ENCODE results near the gene SLX4IP.

Gene SLX4IP

DNA sequence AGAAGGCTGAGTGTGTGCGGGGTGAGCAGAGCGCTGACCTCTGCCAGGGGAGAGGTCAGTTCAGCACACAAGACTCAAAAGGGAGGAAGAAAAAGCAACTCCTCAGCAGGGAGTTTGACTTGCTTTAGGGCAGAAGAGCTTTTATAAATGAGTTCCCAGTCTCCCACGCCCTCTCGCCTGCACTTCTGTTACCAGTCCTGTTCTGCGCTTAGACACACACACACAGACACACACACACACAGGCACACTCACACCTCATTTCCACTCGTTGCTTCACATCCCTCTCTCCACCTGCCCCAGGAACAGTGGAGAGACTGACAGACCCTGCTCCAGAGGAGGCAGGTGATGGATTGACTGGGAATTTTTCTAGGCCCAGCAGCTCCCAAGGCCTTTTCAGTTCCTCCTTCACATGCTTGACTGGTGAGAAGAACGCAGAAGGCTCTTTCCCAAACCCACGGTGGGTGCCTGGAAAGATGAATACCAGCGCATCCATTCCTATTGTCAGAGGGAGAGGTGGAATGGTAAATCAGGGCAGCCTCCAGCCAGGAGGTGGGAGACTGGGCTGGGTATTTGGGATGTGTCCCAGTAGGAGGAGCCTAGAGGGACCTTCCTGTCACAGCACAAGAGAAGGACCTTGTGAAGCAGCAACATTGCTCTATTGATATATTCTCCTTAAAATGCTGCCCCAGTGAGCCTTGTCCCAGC is 195.0 kb downstream of the SLX4IP start:
- TF ChIP-seq, protein P1, sequence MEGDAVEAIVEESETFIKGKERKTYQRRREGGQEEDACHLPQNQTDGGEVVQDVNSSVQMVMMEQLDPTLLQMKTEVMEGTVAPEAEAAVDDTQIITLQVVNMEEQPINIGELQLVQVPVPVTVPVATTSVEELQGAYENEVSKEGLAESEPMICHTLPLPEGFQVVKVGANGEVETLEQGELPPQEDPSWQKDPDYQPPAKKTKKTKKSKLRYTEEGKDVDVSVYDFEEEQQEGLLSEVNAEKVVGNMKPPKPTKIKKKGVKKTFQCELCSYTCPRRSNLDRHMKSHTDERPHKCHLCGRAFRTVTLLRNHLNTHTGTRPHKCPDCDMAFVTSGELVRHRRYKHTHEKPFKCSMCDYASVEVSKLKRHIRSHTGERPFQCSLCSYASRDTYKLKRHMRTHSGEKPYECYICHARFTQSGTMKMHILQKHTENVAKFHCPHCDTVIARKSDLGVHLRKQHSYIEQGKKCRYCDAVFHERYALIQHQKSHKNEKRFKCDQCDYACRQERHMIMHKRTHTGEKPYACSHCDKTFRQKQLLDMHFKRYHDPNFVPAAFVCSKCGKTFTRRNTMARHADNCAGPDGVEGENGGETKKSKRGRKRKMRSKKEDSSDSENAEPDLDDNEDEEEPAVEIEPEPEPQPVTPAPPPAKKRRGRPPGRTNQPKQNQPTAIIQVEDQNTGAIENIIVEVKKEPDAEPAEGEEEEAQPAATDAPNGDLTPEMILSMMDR (IDR thresholded peaks at IDR 0.05; ENCODE audit: borderline replicate concordance, control extremely low read depth, extremely low read depth, insufficient read depth, missing control alignments), result no peak
- in situ Hi-C loops (cut with MboI; ENCODE audit: low sequenced_read_pairs, unreplicated experiment), result no loop called here
- DNase-seq (ENCODE audit: low spot score), result no peak

DNA sequence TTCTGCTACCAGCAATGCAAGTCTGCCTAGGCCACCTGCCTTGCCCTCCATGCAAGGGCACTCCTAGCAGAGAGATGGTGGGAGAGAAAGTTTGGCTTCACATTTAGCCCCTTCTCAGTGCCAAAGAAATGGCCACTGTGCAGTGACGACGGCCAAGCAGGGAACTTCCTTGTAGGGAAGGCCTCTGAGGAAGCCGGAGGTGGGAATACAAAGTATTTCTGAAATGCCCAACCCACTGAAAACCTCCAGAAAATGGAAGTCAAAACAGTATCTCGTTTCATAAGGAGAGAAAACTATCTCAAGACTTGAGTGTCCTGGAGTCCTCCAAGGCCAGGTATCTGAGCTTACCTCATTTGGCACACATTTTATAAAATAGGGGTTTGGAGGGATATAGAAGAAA is 196.0 kb downstream of the SLX4IP start:
- in situ Hi-C loops (cut with MboI; ENCODE audit: low sequenced_read_pairs, unreplicated experiment), result no loop called here
- DNase-seq (ENCODE audit: low spot score), result no peak
- TF ChIP-seq, protein P1 (IDR thresholded peaks at IDR 0.05; ENCODE audit: borderline replicate concordance, control extremely low read depth, extremely low read depth, insufficient read depth, missing control alignments), result no peak

DNA sequence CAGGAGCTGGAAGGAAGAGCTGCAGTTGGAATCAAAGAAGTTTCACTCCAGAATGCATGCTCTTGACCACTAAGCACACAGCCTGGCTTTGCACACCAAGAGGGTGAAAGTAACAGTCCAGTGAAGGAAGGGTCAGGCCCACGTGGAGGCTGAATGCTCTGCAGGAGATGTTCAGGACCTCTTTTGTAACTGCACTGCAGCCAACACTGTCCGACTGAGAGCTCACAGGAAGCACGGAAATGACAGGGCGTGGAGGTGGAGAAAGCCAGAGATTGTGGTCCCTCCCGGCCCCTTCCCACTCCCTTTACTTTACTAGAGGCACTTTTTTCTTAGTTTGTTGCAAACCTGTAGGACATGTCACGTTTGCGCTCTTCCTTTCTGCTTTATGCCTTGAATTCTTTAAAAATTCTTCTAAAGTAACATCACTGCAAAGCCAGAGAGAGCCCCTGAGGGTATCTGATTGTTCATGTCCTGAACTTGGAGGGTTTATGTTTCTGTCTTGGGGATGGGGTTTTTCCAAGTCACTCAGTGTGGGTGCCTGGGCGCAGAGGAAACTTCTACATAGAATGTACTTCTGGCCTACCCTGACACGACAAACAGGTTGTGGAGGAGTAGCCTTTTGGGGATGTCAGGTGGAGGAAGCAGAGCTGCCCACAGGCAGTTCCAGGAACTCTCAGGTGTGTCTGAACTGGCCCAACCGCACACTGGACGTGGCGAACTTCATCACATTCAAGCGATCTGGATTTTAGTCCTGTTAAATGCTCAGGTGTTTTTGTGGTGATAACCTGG is 197.8 kb downstream of the SLX4IP start:
- in situ Hi-C loops (cut with MboI; ENCODE audit: low sequenced_read_pairs, unreplicated experiment), result no loop called here
- no peak for DNase-seq (ENCODE audit: low spot score)
- TF ChIP-seq, protein P1 (IDR thresholded peaks at IDR 0.05; ENCODE audit: borderline replicate concordance, control extremely low read depth, extremely low read depth, insufficient read depth, missing control alignments), result no peak

DNA sequence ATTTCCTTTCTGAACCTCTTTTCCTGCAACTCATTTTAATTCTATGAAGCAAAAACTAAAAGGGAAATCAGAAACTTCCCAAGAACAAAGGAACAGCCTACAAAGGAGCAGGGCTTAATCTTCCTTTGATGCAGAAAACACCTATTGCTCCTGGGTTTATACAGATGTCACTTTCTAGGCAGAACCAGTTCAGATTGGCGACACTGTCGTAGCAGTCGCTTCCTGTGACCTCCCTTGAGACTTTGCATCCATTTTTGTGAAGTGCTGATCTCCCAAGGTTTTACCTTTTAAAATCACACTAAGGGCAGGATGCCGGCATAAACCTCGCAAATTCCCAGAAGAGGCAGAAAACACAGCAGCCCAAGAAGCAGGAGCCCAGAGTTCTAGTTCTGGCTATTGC is 198.6 kb downstream of the SLX4IP start:
- TF ChIP-seq, protein P1 (IDR thresholded peaks at IDR 0.05; ENCODE audit: borderline replicate concordance, control extremely low read depth, extremely low read depth, insufficient read depth, missing control alignments), result no peak
- in situ Hi-C loops (cut with MboI; ENCODE audit: low sequenced_read_pairs, unreplicated experiment), result no loop called here
- DNase-seq (ENCODE audit: low spot score), result no peak

DNA sequence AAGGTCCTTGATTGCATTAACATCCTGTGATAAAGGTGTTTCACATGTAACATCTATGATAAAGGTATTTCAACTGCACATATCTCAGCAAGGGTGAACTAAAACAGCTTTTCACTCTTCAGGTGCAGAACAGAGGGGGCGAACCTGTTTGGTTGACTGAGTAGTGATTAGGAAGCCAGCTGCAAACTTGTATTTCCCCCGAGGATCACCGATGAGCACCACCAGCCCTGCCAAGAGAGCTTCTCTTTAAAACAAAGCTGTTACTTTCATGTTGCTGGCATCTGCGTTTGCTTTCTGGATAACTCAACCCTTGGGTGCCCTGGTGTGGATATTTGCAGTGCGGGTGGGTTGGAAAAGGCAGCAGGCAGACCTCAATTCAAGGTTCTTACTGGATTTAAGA is 199.1 kb downstream of the SLX4IP start:
- in situ Hi-C loops (cut with MboI; ENCODE audit: low sequenced_read_pairs, unreplicated experiment), result no loop called here
- DNase-seq (ENCODE audit: low spot score), result no peak
- TF ChIP-seq, protein P1 (IDR thresholded peaks at IDR 0.05; ENCODE audit: borderline replicate concordance, control extremely low read depth, extremely low read depth, insufficient read depth, missing control alignments), result no peak

DNA sequence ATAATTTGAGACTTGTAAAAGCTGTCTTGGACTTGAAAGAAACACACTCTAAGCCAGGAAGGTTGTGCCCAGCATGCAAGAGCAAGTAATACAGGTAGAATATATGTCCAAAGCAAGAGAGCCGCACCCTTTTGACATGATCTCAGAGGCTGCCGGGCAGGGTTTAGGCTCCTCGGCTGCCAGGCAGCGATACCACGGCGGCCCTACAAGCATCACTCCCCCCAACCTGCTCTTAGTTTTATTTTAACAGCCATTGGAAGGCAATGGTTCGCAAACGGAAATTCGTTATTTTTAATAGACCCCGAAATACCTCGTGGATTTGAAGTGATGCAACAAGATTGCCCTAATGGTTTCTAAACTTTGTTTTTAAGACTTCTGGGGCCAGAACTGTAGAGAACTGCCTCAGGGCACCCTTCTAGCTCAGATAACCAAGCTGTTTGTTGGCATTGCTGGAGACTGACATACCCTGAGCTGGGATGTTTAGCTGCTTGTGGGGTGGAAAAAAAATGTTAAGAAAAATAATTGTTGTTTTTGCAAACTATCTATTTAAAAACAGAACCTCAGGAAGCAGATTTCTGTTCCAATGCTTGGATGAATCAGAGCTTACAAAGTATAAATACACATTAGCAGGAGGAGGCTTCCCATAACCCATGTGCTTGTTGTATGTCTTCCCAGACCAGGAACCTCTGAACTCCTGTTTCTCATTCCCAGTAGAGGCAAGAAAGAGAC is 199.7 kb downstream of the SLX4IP start:
- in situ Hi-C loops (cut with MboI; ENCODE audit: low sequenced_read_pairs, unreplicated experiment), result no loop called here
- DNase-seq (ENCODE audit: low spot score), result no peak
- TF ChIP-seq, protein P1 (IDR thresholded peaks at IDR 0.05; ENCODE audit: borderline replicate concordance, control extremely low read depth, extremely low read depth, insufficient read depth, missing control alignments), result no peak
